ENCODE data around the gene MICAL2.

The MICAL2 gene

DNA sequence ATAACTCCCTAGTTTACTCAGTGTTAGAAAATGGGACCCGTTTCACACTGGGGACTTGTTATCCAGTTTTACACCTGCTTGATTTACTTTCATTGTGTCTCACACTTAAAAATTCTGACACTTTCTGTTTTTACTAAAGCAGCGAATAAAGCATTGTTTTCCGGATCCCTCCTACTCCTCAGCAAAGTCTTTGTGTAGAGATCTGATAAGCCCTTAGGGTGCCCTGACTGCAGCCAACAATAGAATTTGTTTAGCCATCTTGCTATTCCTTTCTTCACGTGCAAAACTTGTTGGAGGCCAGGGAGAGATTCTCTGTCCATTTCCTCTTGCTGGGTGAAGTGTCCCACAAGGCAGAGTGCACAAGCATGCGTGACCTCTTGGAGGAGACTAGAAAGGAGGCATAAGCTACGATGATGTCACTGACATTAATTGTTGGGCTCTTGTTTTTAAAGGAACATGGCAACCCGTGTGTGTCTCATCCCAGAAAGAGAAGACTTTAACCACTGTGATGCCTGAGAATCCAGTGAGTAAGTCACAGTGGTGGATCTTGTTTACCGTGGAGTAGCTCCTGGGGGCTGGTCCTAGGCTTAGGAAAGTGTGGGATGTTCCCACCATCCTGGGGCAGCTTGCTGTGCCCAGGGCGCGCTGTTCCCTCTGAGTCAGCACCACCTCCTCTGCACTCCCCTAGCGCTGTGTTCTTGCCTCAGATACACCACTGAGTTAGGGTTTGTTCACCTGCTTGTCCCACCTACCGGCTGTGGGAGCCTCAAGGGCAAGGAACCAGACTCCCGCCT lies 27.7 kb downstream of the MICAL2 start:
- H3K27ac ChIP-seq = peak overlapping the region; percentile 56; the same call in 1 of the 2 replicates
- TF ChIP-seq CTCF (IDR thresholded peaks at IDR 0.05) (no peak), ZFX (IDR thresholded peaks at IDR 0.05; ENCODE audit: borderline replicate concordance) (no peak)

- TF ChIP-seq ZFX (IDR thresholded peaks at IDR 0.05; ENCODE audit: borderline replicate concordance) (no peak), CTCF (IDR thresholded peaks at IDR 0.05) (no peak)
- no peak overlapping the region for H3K27ac ChIP-seq
Measured at GRCh38 chr11:12139144-12139881, 28.9 kb downstream of the MICAL2 start.

DNA sequence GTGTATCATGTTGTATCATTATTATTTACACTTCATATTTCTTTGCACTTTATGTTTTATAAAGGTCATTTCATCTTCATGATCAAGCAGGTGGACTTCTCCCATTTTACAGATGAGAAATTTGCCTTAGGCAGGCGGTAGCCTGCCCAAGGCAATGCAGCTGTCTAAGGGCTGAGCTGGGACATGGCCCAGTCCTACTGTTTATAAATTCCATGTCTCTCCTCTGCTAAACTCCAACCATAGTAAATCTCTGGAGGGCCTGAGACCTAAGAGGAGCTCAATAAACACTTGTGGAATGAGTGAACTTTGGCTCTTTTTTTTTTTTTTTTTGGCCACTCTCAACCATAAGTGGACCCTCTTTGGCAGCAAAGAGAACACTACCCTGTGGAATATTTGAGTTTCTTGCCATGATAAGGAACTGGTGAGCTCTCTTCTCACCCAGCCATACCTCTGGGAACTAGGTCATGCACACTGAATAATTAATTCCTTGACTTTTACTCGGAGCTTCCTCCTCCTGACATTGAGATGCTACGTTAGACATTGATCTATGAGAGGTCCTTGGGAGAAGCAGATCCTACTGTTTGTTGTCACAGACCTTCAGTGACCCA lies 29.9 kb downstream of the MICAL2 start:
- H3K27ac ChIP-seq = no peak overlapping the region
- TF ChIP-seq ZFX (IDR thresholded peaks at IDR 0.05; ENCODE audit: borderline replicate concordance) (no peak), CTCF (IDR thresholded peaks at IDR 0.05) (no peak)

DNA sequence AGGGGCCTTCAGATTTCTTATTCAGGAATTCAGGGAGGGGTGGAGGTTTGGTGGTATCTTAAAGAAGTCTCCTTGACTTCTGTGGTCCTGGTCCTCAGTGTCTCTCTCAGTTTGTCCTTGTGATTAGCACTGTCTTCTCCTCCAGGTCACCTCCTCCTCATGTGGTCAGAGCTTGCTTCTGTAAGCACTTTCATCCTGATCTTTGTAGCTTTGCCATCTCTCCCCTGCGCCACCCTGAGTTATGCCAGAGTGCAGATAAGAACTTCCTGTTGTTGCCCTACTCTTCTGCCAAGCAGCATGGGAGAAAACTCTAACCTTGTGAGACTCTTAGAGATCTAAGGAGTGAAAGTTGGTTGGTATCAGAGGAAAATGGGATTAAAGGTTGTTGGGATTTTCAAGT lies 30.9 kb downstream of the MICAL2 start:
- no peak for TF ChIP-seq ZFX (IDR thresholded peaks at IDR 0.05; ENCODE audit: borderline replicate concordance)
- TF ChIP-seq CTCF (IDR thresholded peaks at IDR 0.05) = no peak
- no peak overlapping the region for H3K27ac ChIP-seq

DNA sequence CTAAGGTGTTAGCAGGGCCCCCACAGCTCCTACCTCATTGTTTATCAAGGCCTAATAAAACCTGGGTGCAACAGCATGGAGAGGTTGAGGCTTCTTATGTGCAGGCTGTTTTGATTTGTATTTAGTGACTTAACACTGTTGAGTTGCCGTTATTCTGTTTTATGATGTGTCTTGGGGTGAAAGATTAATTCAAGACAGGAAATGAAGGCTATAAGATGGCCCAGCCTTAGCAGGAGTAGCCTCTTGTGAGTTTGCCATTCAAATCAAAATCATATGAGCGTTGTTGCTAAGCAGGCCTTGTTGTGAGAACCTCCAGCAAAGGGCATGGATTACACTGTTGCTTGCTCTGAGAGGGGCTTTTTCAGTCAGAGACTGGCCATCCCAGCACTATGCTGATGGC lies 31.8 kb downstream of the MICAL2 start:
- H3K27ac ChIP-seq = no peak overlapping the region
- TF ChIP-seq ZFX (IDR thresholded peaks at IDR 0.05; ENCODE audit: borderline replicate concordance) (no peak), CTCF (IDR thresholded peaks at IDR 0.05) (no peak)

DNA sequence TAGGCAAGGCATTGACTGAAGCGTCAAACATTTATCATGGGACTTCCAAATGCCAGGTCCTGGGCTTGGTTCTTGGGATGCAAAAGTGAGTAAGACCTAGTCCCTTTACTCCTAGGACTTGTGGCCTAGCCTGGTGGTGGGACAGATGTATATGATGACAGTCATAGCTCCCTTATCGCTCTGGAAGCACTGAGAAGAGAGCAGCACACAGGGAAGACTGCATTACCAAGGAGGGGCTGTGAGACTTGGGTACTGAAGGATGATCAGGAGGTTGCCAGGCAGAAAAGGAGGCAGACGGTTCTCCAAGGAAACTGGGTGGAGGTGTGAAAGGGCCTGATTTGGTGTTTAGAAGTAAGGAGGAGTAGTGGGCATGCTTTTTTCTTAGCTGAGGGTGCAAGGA lies 32.5 kb downstream of the MICAL2 start:
- no peak overlapping the region for H3K27ac ChIP-seq
- TF ChIP-seq ZFX (IDR thresholded peaks at IDR 0.05; ENCODE audit: borderline replicate concordance) (no peak), CTCF (IDR thresholded peaks at IDR 0.05) (no peak)

All from 22Rv1 (cell line).